Measurements from ENCODE around the gene DCTN1.

- no peak for TF ChIP-seq CTCF (IDR thresholded peaks at IDR 0.05; ENCODE audit: extremely low read depth in 1 of 2, insufficient read depth in 1 of 2, low read depth in 1 of 2, low read length in 2 of 2)
- no peak for TF ChIP-seq POLR2A (IDR thresholded peaks at IDR 0.05; ENCODE audit: low read depth, low read length)
- TF ChIP-seq POLR2AphosphoS5 (IDR thresholded peaks at IDR 0.05; ENCODE audit: insufficient read depth, low read depth, low read length): no peak
- no peak for TF ChIP-seq JUN (IDR thresholded peaks at IDR 0.05; ENCODE audit: borderline replicate concordance, insufficient read depth, insufficient read length, low read depth)
- no peak for TF ChIP-seq EZH2 (IDR thresholded peaks at IDR 0.05; ENCODE audit: borderline replicate concordance, low read depth, low read length, severe bottlenecking)
- TF ChIP-seq MYC (IDR thresholded peaks at IDR 0.05; ENCODE audit: low read depth, low read length): no peak
- no peak for TF ChIP-seq GATA2 (IDR thresholded peaks at IDR 0.05; ENCODE audit: insufficient read depth, insufficient read length, low read depth, low read length)
These were observed 2.1 kb downstream of the DCTN1 start for GRCh38 chr2:74378007-74378406.
